Lung (tissue), 12 donors: ENCODE results near the gene AIMP1. TPM values are rescaled to one million over a fixed set of nuclear protein-coding genes. Genes with fewer than 3 reads are reported as not detected.

ENCODE experiments used
- ATAC-seq: fragments of 200-7000 bp; cut with Tn5 transposase; one replicate; pipeline ENCODE4 v1.9.1; 2020; ENCODE audit warnings: moderate number of reproducible peaks; ENCODE audit not compliant: insufficient read depth, low FRiP score
- DNase-seq, 3 donors: peaks; one replicate each; pipeline ENCODE4 v3.0.0-alpha.2; 2013 to 2017
- H3K27ac ChIP-seq, 2 donors: one replicate each; pipeline ENCODE4 v1.5.1; 2013; ENCODE audit warnings: mild to moderate bottlenecking in 2 of 2, moderate library complexity in 2 of 2, control low read depth in 1 of 2, inconsistent platforms in 1 of 2, low read depth in 1 of 2, low read length in 1 of 2
- H3K27me3 ChIP-seq, 3 donors: one replicate each; pipeline ENCODE4 v1.5.1; 2013; ENCODE audit warnings: low read length in 2 of 3; ENCODE audit not compliant: control insufficient read depth in 3 of 3, insufficient read depth in 3 of 3
- H3K36me3 ChIP-seq, 4 donors: one replicate each; pipeline ENCODE4 v1.5.1; 2013; ENCODE audit warnings: low read length in 4 of 4, mild to moderate bottlenecking in 1 of 4, moderate library complexity in 1 of 4; ENCODE audit not compliant: control insufficient read depth in 4 of 4, insufficient read depth in 4 of 4
- H3K4me1 ChIP-seq, 5 donors: one replicate each; pipeline ENCODE4 v1.5.1; 2013; ENCODE audit warnings: low read length in 5 of 5, mild to moderate bottlenecking in 2 of 5, moderate library complexity in 1 of 5; ENCODE audit not compliant: control insufficient read depth in 5 of 5, insufficient read depth in 5 of 5
- H3K4me3 ChIP-seq: one replicate; pipeline ENCODE4 v1.5.1; 2013; ENCODE audit warnings: mild to moderate bottlenecking, control low read depth, moderate library complexity
- H3K9ac ChIP-seq, 2 donors: one replicate each; pipeline ENCODE4 v1.5.1; 2013; ENCODE audit warnings: low read length in 2 of 2, control low read depth in 1 of 2; ENCODE audit not compliant: insufficient read depth in 1 of 2
- H3K9me3 ChIP-seq, 4 donors: one replicate each; pipeline ENCODE4 v1.5.1; 2013; ENCODE audit warnings: low read length in 3 of 4, mild to moderate bottlenecking in 1 of 4, moderate library complexity in 1 of 4; ENCODE audit not compliant: control insufficient read depth in 4 of 4, insufficient read depth in 3 of 4
- WGBS, 2 donors: extraction: QIAGEN DNeasy Blood & Tissue Kit; methylation state at CpG; one replicate each; pipeline ENCODE4 v1.1.7; 2013; 5-methylcytosine and 5-hydroxymethylcytosine counted together
- polyA plus RNA-seq, 2 donors: library from polyadenylated mRNA; stranded (reverse); fragments of 200-250 nt; gene quantifications; one replicate each; pipeline ENCODE4 v1.2.1, GENCODE V29; 2013
- total RNA-seq, 2 donors: library from RNA; depleted of rRNA in 1 of 2; stranded (reverse); fragments of >200 nt in 1 of 2; gene quantifications; one replicate each; pipeline ENCODE4 v1.2.1, GENCODE V29; 2014 to 2021
- TF ChIP-seq, protein P1 (sequence below): IDR thresholded peaks from 2 replicates; pipeline ENCODE4 v1.5.1; 2012; ENCODE audit warnings: mild to moderate bottlenecking; ENCODE audit errors: control extremely low read depth, extremely low read depth
- donor health status: control.
- donor health status: control.
- donor health status: Bipolar disorder and iron deficiency.
- donor health status: healthy.
- donor health status: DM: yes; HTN: yes; CAD: no.

The AIMP1 gene
- total and polyA plus RNA-seq, 4 donors = 28.7 to 40.7 (median 30.1) TPM

DNA sequence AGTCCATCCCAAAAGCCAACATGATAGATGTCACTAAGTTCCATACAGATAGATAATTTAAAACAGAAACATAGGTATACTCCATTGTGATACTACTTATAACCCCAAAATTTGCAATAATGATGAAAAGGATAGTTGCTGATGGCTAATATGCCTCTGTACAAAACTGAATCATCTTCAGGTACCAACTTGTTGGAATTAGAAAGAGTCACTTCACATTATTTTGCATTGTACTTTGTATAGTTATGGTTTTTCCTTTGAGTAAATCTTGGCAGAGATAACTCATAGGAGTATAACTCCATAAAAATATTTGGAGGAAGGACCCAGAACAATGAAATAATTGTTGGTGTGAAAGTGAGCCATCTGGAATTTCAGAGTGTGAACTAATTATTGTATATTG, 34.7 kb downstream of the AIMP1 start:
- H3K36me3 ChIP-seq = peaks cover 5 to 21% (median 10%) of the 10 kb centered on the region in 4 donors

DNA sequence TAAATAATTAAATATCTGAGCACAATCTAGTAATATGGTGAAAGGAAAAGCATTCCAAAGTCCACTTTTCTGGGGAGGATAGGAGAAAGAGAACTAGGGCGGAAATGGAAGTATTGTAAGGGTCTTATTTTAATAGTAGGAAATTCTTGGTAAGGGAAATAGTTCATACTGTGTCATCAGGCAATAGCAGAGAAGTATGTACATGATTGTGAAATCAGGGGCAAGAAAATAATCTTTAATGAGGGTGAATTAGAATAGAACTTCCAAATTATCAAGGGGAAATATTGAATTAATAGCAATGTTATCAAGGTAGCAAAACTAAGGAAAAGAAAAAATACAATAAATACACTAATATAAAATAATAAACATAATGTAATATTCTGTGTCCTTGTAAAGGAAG, 37.4 kb downstream of the AIMP1 start:
- H3K36me3 ChIP-seq = peaks cover 1 to 8% (median 6%) of the 10 kb centered on the region in 4 donors
- TF ChIP-seq, protein P1, sequence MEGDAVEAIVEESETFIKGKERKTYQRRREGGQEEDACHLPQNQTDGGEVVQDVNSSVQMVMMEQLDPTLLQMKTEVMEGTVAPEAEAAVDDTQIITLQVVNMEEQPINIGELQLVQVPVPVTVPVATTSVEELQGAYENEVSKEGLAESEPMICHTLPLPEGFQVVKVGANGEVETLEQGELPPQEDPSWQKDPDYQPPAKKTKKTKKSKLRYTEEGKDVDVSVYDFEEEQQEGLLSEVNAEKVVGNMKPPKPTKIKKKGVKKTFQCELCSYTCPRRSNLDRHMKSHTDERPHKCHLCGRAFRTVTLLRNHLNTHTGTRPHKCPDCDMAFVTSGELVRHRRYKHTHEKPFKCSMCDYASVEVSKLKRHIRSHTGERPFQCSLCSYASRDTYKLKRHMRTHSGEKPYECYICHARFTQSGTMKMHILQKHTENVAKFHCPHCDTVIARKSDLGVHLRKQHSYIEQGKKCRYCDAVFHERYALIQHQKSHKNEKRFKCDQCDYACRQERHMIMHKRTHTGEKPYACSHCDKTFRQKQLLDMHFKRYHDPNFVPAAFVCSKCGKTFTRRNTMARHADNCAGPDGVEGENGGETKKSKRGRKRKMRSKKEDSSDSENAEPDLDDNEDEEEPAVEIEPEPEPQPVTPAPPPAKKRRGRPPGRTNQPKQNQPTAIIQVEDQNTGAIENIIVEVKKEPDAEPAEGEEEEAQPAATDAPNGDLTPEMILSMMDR = no peak
- 94 to 95% methylated on average over 1 of the region's 1 CpG for WGBS, 2 donors
- ATAC-seq (no peak), DNase-seq (no peak)
- no peak overlapping the region for H3K27ac ChIP-seq
- no peaks in the 10 kb centered on the region for H3K4me1 ChIP-seq
- no peak overlapping the region for H3K9ac ChIP-seq
- H3K4me3 ChIP-seq = no peak overlapping the region
- no peaks in the 10 kb centered on the region for H3K27me3 ChIP-seq
- H3K9me3 ChIP-seq = no peaks in the 10 kb centered on the region

More for the DNA sequence above, 34.7 kb downstream of the AIMP1 start:
- no peaks in the 10 kb centered on the region for H3K9me3 ChIP-seq
- TF ChIP-seq, protein P1 = no peak
- ATAC-seq (no peak), DNase-seq (no peak)
- no peak overlapping the region for H3K27ac ChIP-seq
- no peaks in the 10 kb centered on the region for H3K27me3 ChIP-seq
- H3K9ac ChIP-seq = no peak overlapping the region
- H3K4me3 ChIP-seq = no peak overlapping the region
- H3K4me1 ChIP-seq = no peaks in the 10 kb centered on the region

DNA sequence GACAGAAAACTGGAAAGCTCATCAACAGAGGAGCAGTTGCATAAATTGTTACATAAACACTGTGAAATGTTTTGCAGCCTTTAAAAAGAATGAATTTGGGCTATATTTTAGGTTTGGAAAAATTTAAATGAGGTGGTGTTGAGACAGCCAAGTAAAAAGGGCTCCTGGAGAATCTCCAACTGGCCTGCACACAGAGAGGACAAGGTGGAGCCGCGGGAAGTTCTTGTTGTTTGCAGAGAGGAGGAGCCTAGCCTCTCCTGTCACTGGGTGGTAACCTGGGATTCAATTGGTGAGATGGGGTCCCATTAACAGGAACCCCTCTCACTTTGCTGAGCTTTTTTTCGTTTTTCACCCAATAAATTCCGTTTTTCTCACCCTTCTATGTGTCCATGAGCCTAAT, 38.8 kb downstream of the AIMP1 start:
- H3K27me3 ChIP-seq = no peaks in the 10 kb centered on the region
- WGBS, 2 donors = 71 to 88% methylated on average over 4 of the region's 4 CpGs
- H3K9me3 ChIP-seq = no peaks in the 10 kb centered on the region
- no peak overlapping the region for H3K4me3 ChIP-seq
- no peak overlapping the region for H3K9ac ChIP-seq
- no peak for ATAC-seq
- TF ChIP-seq, protein P1 = no peak
- peak in 1 of 3 donors; percentile 21 for DNase-seq
- H3K36me3 ChIP-seq = peaks cover 0 to 6% (median 4%) of the 10 kb centered on the region in 4 donors
- H3K27ac ChIP-seq = no peak overlapping the region
- no peaks in the 10 kb centered on the region for H3K4me1 ChIP-seq

DNA sequence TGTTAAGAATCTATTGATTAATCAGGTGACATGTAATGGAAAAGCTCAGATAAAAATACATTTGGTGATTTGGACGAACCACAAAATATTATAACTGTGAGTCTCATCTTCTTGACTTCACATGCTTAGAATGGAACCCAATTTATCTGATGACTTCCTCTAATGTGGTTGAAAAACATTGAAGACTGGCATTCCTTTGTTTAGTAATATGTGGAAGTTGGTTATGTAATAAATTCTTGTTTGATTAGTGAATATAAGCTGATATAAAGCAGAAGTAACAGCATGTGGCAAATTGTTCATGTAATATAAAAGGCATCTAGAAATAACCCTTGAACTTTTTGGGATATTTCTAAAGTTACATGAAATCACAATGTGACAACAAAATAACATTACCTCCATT, 42.5 kb downstream of the AIMP1 start:
- Histone ChIP-seq H3K9ac (no peak overlapping the region), H3K9me3 (no peaks in the 10 kb centered on the region), H3K36me3 (no peaks in the 10 kb centered on the region), H3K4me1 (no peaks in the 10 kb centered on the region), H3K4me3 (no peak overlapping the region), H3K27me3 (no peaks in the 10 kb centered on the region), H3K27ac (no peak overlapping the region)
- ATAC-seq (no peak), DNase-seq (no peak)
- WGBS, 2 donors = 65 to 74% methylated on average over 1 of the region's 1 CpG
- TF ChIP-seq, protein P1 = no peak
